ENCODE measurements around the gene TMTC3. TPM values are rescaled to one million over a fixed set of nuclear protein-coding genes. Genes with fewer than 3 reads are reported as not detected.

The TMTC3 gene
- total RNA-seq, 2 donors from 2014 or later = 7.9 to 8.6 TPM

- DNase-seq (ENCODE audit: low spot score) (no peak), ATAC-seq (no peak)
- Mint-ChIP-seq H3K36me3 (no peaks in the 10 kb centered on the region), H3K27me3 (no peaks in the 10 kb centered on the region), H3K27ac (no peak overlapping the region), H3K4me3 (no peak overlapping the region), H3K4me1 (ENCODE audit: low read depth in 2 of 2) (peaks cover 0 to 12% of the 10 kb centered on the region in 2 donors), H3K9me3 (no peaks in the 10 kb centered on the region)
Observed at GRCh38 chr12:88245905-88246304, 103.8 kb downstream of the TMTC3 start.

GRCh38 chr12:88247241-88247643 is 105.1 kb downstream of the TMTC3 start:
- Mint-ChIP-seq H3K27ac (no peak overlapping the region), H3K4me1 (ENCODE audit: low read depth in 2 of 2) (peaks cover 0 to 9% of the 10 kb centered on the region in 2 donors), H3K9me3 (no peaks in the 10 kb centered on the region), H3K4me3 (no peak overlapping the region), H3K27me3 (no peaks in the 10 kb centered on the region), H3K36me3 (no peaks in the 10 kb centered on the region)
- ATAC-seq (no peak), DNase-seq (ENCODE audit: low spot score) (no peak)

GRCh38 chr12:88248606-88249005 is 106.5 kb downstream of the TMTC3 start:
- no peak for ATAC-seq
- Mint-ChIP-seq H3K27me3 (no peaks in the 10 kb centered on the region), H3K9me3 (no peaks in the 10 kb centered on the region), H3K27ac (no peak overlapping the region), H3K4me3 (no peak overlapping the region), H3K36me3 (no peaks in the 10 kb centered on the region), H3K4me1 (ENCODE audit: low read depth in 2 of 2) (no peaks in the 10 kb centered on the region)
- DNase-seq (ENCODE audit: low spot score) = no peak

Other genes with a start within 250 kb of the TMTC3 start
- gene C12orf50, start 112.9 kb upstream of the TMTC3 start, total RNA-seq = not detected
- gene CEP290, start 219 bp upstream of the TMTC3 start, total RNA-seq = 10 to 100 TPM; 12.6 to 22.2 TPM